Measurements from ENCODE around the gene TSKU.

DNA sequence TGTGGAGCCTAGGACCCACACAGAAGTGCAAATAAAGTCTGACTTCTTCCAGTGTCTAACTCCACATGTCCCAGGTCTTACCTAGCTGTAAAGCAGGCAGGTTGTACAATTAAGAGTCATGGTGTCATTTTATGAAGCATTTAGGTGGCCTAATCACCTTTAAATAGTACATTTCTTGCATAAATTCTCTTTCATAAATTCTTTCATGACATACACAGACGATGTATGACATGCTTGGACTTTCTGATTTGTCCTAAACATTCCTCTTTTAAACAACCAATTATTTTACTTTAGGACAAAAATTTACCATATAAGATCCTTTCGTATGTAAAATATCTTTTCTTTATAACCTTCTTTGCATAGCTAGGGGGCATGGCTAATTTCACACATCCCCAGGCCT is 31.3 kb downstream of the TSKU start:
- no peak for TF ChIP-seq CTCF (IDR thresholded peaks at IDR 0.05)
- TF ChIP-seq POLR2A (IDR thresholded peaks at IDR 0.05), result no peak
- no peak for TF ChIP-seq POLR2AphosphoS5 (IDR thresholded peaks at IDR 0.05; ENCODE audit: insufficient read depth in 1 of 2, low read depth in 1 of 2)
